Loucy (cell line): ENCODE results near the gene STAT3.

ENCODE experiments used
- EZH2phosphoT487 ChIP-seq: fragments of 200-600 bp; IDR thresholded peaks from 2 replicates; pipeline ENCODE4 v1.6.1; 2018; ENCODE audit warnings: antibody characterized with exemption, mild to moderate bottlenecking, moderate library complexity, borderline replicate concordance
- TF ChIP-seq, protein P1 (sequence below): fragments of 200-600 bp; sonication (generic); conservative IDR thresholded peaks from 2 replicates; pipeline ENCODE4 v1.5.1; 2014; ENCODE audit warnings: mild to moderate bottlenecking, antibody characterized with exemption, low read length

DNA sequence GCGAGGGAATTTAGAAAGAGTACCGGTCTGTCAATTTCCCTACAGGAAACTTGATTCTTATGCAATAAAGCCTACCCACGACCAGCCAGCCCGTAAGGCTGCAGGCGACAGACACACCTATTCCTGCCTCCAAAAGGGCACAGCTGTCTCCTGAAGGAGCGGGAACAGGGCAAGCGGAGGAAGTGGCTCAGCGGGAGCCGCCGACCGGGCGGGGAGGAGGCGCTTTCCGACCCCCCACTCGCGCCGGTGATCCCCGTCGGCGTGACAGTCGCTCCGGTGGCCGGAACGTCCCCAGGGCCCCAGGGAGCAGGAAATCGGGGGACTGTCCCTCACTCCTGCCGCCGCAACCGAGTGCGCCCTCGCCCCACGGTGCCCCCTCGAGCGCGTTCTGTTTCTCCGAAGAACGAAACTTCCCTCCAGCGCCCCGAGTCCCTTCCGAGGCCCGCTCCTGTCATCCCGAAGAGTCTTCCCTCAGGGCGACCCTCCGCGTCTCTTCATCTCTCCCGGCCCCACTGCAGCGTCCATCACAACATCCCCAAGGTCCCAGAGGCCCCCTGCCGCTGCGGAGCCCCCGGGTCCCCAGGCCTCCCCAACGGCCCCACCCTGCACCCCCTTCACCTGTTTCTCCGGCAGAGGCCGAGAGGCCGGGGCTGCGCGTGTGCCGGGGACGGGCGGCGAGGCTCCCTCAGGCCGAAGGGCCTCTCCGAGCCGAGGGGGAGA is 421 bp downstream of the STAT3 start:
- TF ChIP-seq, protein P1, sequence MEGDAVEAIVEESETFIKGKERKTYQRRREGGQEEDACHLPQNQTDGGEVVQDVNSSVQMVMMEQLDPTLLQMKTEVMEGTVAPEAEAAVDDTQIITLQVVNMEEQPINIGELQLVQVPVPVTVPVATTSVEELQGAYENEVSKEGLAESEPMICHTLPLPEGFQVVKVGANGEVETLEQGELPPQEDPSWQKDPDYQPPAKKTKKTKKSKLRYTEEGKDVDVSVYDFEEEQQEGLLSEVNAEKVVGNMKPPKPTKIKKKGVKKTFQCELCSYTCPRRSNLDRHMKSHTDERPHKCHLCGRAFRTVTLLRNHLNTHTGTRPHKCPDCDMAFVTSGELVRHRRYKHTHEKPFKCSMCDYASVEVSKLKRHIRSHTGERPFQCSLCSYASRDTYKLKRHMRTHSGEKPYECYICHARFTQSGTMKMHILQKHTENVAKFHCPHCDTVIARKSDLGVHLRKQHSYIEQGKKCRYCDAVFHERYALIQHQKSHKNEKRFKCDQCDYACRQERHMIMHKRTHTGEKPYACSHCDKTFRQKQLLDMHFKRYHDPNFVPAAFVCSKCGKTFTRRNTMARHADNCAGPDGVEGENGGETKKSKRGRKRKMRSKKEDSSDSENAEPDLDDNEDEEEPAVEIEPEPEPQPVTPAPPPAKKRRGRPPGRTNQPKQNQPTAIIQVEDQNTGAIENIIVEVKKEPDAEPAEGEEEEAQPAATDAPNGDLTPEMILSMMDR = no peak
- no peak for TF ChIP-seq EZH2phosphoT487
